OCI-LY7 (cell line): ENCODE measurements around the gene LDAF1.

ENCODE experiments used
- CTCF ChIP-seq: fragments of 200-600 bp; sonication (generic); conservative IDR thresholded peaks from 2 replicates; pipeline ENCODE4 v1.5.1; 2014; ENCODE audit warnings: mild to moderate bottlenecking, antibody characterized with exemption, low read length, moderate library complexity, mixed read lengths
- EZH2phosphoT487 ChIP-seq: fragments of 200-600 bp; sonication (generic); IDR thresholded peaks from 2 replicates; pipeline ENCODE4 v1.6.1; 2018; ENCODE audit warnings: low read depth, borderline replicate concordance, mild to moderate bottlenecking, mixed run types, antibody characterized with exemption, low read length, moderate library complexity, mixed read lengths

GRCh38 chr16:21205303-21205702 lies 46.8 kb downstream of the LDAF1 start:
- no peak for TF ChIP-seq CTCF
- TF ChIP-seq EZH2phosphoT487, result no peak
